PC-3 (cell line): ENCODE measurements around the gene NEDD4L. TPM values are rescaled to one million over a fixed set of nuclear protein-coding genes. Genes with fewer than 3 reads are reported as not detected.
A peak's percentile ranks its signal among the peaks of the same experiment; 100 is the strongest.

Source experiments
- ATAC-seq: fragments of 200-7000 bp; cut with Tn5 transposase; 2 replicates; pipeline ENCODE4 v1.9.1; 2020; ENCODE audit warnings: mild to moderate bottlenecking, moderate library complexity
- BruUV-seq: library from RNA; stranded (reverse); fragments of 400-500 nt; replicated peaks from 2 replicates; lab custom pipeline; 2021; lab: Mats Ljungman, UMichigan
- CTCF ChIA-PET: fragments of 300-600 bp; sonication (Branson Sonifier 250); formaldehyde crosslinking; loops from one replicate; lab custom pipeline; 2022; ENCODE audit warnings: antibody characterized with exemption; lab: Charles Lee
- POLR2A ChIA-PET: fragments of 300-600 bp; sonication (Branson Sonifier 250); formaldehyde crosslinking; loops from one replicate; lab custom pipeline; 2022; ENCODE audit warnings: antibody characterized with exemption; ENCODE audit not compliant: unreplicated experiment; lab: Charles Lee
- DNase-seq: peaks from one replicate; pipeline ENCODE4 v3.0.0-alpha.2; 2015
- H2AFZ ChIP-seq: fragments of 300-600 bp; sonication (generic); 2 replicates; pipeline ENCODE4 v1.6.0; 2016; ENCODE audit warnings: antibody characterized with exemption, low read length
- H3F3A ChIP-seq: fragments of 300-600 bp; sonication (generic); one replicate; pipeline ENCODE4 v1.6.0; 2017; ENCODE audit warnings: antibody characterized with exemption, low read length, control low read depth, mild to moderate bottlenecking; ENCODE audit not compliant: unreplicated experiment
- H3K27ac ChIP-seq: fragments of 300-600 bp; sonication (generic); 2 replicates; pipeline ENCODE4 v1.5.1; 2016; ENCODE audit warnings: mild to moderate bottlenecking, low read length
- H3K27me3 ChIP-seq: fragments of 300-600 bp; sonication (generic); 2 replicates; pipeline ENCODE4 v1.6.1; 2016; ENCODE audit warnings: low read length, mixed read lengths
- H3K36me3 ChIP-seq: fragments of 300-600 bp; sonication (generic); 2 replicates; pipeline ENCODE4 v1.6.1; 2016; ENCODE audit warnings: low read depth, mixed run types, low read length, mixed read lengths
- H3K4me1 ChIP-seq: fragments of 300-600 bp; sonication (generic); 2 replicates; pipeline ENCODE4 v1.5.1; 2016; ENCODE audit warnings: low read length; ENCODE audit not compliant: insufficient read depth
- H3K4me2 ChIP-seq: fragments of 300-600 bp; sonication (generic); 2 replicates; pipeline ENCODE4 v1.6.0; 2016; ENCODE audit warnings: low read length
- H3K4me3 ChIP-seq: fragments of 300-600 bp; sonication (generic); 2 replicates; pipeline ENCODE4 v1.5.1; 2016; ENCODE audit warnings: mild to moderate bottlenecking, low read length, mixed read lengths
- H3K79me2 ChIP-seq: fragments of 300-600 bp; sonication (generic); 2 replicates; pipeline ENCODE4 v1.6.1; 2017; ENCODE audit warnings: low read length, mixed read lengths
- H3K9ac ChIP-seq: fragments of 300-600 bp; sonication (generic); 2 replicates; pipeline ENCODE4 v1.6.0; 2016; ENCODE audit warnings: mild to moderate bottlenecking, low read length
- H3K9me2 ChIP-seq: fragments of 300-600 bp; sonication (generic); replicated peaks from 2 replicates; pipeline ENCODE4 v1.6.1; 2016; ENCODE audit warnings: mixed run types, low read length, mixed read lengths
- H3K9me3 ChIP-seq: fragments of 300-600 bp; sonication (generic); 2 replicates; pipeline ENCODE4 v1.6.1; 2016; ENCODE audit warnings: low read length, mixed read lengths
- H4K20me1 ChIP-seq: fragments of 300-600 bp; sonication (generic); 2 replicates; pipeline ENCODE4 v1.6.1; 2016; ENCODE audit warnings: low read length, mixed read lengths
- EZH2 ChIP-seq: fragments of 300-600 bp; sonication (generic); IDR thresholded peaks from one replicate; pipeline ENCODE4 v1.6.1; 2017; ENCODE audit warnings: antibody characterized with exemption, mild to moderate bottlenecking, low read length; ENCODE audit not compliant: unreplicated experiment
- EZH2phosphoT487 ChIP-seq: fragments of 300-600 bp; sonication (generic); IDR thresholded peaks from 2 replicates; pipeline ENCODE4 v1.6.1; 2018; ENCODE audit warnings: mild to moderate bottlenecking, antibody characterized with exemption, low read length, borderline replicate concordance
- intact Hi-C: fragments of 100-400 bp; cut with micrococcal nuclease; formaldehyde crosslinking; loops from 2 replicates; pipeline ENCODE4 v1.9.0; 2023
- total RNA-seq: library from RNA; depleted of rRNA; stranded (reverse); fragments of >200 nt; gene quantifications from 2 replicates; pipeline ENCODE4 v1.2.3, GENCODE V29; 2014
- TF ChIP-seq, protein P1 (sequence below): fragments of 300-600 bp; sonication (generic); conservative IDR thresholded peaks from 2 replicates; pipeline ENCODE4 v1.5.1; 2017; ENCODE audit warnings: antibody characterized with exemption, low read depth, mild to moderate bottlenecking, low read length

Gene NEDD4L
- total RNA-seq, 1 experiment from 2014 or later: 105 TPM

DNA sequence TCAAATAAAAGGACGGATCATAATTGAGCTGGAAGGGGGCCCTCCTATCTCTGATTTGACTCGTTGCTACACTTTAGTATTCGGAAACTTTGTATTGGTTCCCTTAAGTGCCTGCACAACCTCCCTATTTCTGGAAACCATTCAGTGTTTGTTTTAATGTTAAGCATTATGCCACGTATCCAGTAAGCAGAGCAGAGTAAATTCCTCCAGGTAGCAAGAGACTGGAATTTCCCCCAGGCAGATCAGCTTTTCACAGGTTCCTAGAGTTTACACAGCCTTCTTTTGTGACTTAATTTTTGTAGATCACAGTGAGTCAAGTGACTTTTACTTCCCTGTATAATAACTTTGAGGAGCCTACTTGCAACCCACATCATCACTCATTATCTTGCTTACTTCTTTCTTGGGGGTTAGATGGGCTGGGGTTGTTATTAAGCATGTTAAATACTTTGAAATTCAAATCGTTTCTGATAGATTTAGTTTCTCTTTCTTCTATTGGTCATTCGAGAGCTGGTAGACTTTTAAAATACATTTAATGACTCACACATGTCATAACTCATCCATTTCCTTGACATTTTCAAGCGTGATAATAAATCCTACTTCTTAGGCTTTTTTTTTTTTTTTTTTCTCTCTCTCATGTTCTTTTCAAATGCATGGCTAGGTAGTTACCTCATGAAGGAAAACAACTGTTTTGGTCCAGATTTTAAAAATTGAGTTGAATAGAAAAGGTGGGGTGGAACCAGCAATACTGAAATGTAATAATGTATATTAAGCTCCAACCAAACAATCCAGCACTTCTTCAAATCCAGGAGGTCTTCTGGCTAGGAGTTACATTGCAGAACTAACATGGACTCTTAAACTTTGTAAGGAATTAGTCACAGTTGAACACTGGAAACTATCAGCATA lies 219.3 kb downstream of the NEDD4L start:
- Histone ChIP-seq H3K27ac (peak overlapping the region; percentile 85), H2AFZ (no peak overlapping the region), H3K9me2 (no peaks in the 10 kb centered on the region), H3K4me3 (peak overlapping the region; percentile 56), H3K4me1 (peaks cover 54% of the 10 kb centered on the region), H3K9ac (peak overlapping the region; percentile 32), H4K20me1 (no peaks in the 10 kb centered on the region), H3F3A (peaks cover 7% of the 10 kb centered on the region), H3K36me3 (peaks cover 6% of the 10 kb centered on the region; the same call in 1 of the 2 replicates), H3K4me2 (peak overlapping the region; percentile 81), H3K9me3 (no peaks in the 10 kb centered on the region), H3K79me2 (peaks cover 84% of the 10 kb centered on the region), H3K27me3 (no peaks in the 10 kb centered on the region)
- DNase-seq (peak; percentile 85), ATAC-seq (peak; percentile 87)
- TF ChIP-seq, protein P1, sequence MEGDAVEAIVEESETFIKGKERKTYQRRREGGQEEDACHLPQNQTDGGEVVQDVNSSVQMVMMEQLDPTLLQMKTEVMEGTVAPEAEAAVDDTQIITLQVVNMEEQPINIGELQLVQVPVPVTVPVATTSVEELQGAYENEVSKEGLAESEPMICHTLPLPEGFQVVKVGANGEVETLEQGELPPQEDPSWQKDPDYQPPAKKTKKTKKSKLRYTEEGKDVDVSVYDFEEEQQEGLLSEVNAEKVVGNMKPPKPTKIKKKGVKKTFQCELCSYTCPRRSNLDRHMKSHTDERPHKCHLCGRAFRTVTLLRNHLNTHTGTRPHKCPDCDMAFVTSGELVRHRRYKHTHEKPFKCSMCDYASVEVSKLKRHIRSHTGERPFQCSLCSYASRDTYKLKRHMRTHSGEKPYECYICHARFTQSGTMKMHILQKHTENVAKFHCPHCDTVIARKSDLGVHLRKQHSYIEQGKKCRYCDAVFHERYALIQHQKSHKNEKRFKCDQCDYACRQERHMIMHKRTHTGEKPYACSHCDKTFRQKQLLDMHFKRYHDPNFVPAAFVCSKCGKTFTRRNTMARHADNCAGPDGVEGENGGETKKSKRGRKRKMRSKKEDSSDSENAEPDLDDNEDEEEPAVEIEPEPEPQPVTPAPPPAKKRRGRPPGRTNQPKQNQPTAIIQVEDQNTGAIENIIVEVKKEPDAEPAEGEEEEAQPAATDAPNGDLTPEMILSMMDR: no peak
- TF ChIP-seq EZH2 (no peak), EZH2phosphoT487 (no peak)
- BruUV-seq: TSS peak; percentile 28
- ChIA-PET POLR2A (interaction anchor here (0.7 kb wide), 1 partner anchor 55 kb away, joined by 12 read pairs; no protein-coding TSS in a partner anchor), CTCF (interaction anchor here (0.5 to 1.0 kb wide), 2 partner anchors 58 to 138 kb away, joined by 3 read pairs; no protein-coding TSS in a partner anchor)
- intact Hi-C loops: loop anchor here (1.0 to 5.0 kb wide), 3 partner anchors 39 to 76 kb away; no protein-coding TSS in a partner anchor

DNA sequence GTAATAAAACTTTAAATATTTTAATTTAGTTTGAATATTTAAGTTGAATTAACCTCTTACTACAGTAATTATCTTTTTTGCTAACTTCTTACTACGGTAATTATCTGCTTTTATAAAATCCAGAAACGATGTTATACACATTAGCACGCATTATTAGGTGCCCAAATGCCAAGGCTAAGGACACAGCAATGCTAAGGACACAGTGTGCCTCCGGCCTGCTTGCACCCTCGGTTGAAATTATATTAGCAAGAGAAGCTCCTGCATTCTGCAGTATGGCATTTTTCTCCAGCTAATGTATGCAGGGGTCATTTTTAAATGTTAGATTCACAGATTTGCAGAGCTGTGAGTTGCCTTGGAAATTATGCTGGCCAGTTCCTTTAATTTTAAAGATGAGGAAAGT lies 220.0 kb downstream of the NEDD4L start:
- DNase-seq: no peak
- Histone ChIP-seq H3K4me1 (peaks cover 62% of the 10 kb centered on the region), H3K4me3 (no peak overlapping the region), H3K9me2 (no peaks in the 10 kb centered on the region), H4K20me1 (no peaks in the 10 kb centered on the region), H2AFZ (no peak overlapping the region), H3K9ac (no peak overlapping the region), H3F3A (peaks cover 9% of the 10 kb centered on the region), H3K79me2 (peaks cover 76% of the 10 kb centered on the region), H3K27ac (peak overlapping the region; percentile 85), H3K27me3 (no peaks in the 10 kb centered on the region), H3K9me3 (no peaks in the 10 kb centered on the region), H3K4me2 (peak overlapping the region; percentile 81), H3K36me3 (peaks cover 3% of the 10 kb centered on the region; the same call in 1 of the 2 replicates)
- TF ChIP-seq EZH2phosphoT487: no peak
- TF ChIP-seq, protein P1: no peak
- TF ChIP-seq EZH2: no peak
- ChIA-PET CTCF (no interaction called here), POLR2A (interaction anchor here (0.7 kb wide), 1 partner anchor 56 kb away, joined by 12 read pairs; no protein-coding TSS in a partner anchor)
- no TSS peak for BruUV-seq
- ATAC-seq: no peak
- intact Hi-C loops: loop anchor here (5.0 kb wide), 1 partner anchor 77 kb away; no protein-coding TSS in a partner anchor
